Measurements from ENCODE around the gene NR0B1.

NR0B1 gene

DNA sequence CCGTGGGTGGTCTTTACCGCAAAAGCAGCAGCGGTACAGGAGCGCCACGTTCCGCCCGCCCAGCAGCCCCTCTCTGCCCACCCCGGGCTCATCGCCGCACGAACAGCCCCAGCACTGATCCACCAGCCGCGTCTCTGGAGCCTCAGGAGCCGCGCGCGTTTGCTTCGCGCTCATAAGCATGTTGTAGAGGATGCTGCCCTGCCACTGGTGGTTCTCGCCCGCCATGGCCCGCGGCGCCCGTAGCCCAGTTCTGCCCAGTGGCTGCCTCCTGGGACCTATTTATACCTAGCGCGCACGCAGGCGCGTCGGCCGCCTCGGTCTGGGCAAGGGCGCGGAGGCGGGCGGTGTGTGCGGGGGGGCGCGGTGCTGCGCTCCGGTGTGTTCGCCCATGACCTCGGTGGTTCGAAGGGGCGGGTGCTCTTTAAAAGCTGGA is at the start of gene NR0B1:
NR0B1 (minus strand) TSS at position 252 of the 433 bp plus-strand sequence; CDS start at position 225, 27 bp downstream.
- DNase-seq (ENCODE audit: low read depth), result no peak

GRCh38 chrX:30349946-30350345 is 40.8 kb upstream of the NR0B1 start:
- no peak for DNase-seq (ENCODE audit: low read depth)

DNA sequence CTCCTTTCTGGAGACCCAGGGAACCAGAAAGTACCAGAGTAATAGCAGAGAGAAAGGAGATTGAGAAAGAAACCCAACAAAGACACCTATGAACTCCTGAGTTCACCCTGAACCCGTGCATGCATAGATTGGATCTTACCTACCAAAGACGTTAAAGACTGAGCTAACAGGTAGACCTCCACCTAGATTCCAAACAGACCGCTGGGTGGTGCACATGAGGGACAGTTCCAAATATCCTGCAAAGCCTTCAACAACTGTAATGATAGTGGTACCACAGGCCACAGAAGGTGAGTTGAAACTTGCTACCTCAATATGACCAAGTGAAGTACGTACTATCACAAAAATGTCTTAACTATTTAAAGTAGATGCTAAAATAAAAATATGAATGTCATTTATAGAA is 34.0 kb upstream of the NR0B1 start:
- no peak for DNase-seq (ENCODE audit: low read depth)

DNA sequence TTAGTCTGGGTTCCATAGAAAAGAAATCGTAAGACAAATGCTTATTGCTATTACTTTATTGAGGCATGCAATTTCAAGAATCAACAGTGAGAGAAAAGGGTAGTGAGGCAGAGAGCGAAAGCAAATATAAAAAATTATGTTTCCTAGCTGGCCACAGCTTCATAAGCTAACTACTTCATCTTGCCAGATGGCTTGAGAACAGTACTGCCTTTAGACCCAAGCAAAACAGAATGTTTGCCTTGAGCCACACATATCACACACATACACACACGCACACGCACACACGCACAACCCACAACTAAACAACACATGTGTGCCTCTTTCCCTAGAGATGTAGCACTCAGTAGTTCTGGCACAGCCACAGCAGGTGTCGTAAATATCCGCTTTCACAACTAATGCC is 31.6 kb upstream of the NR0B1 start:
- DNase-seq (ENCODE audit: low read depth), result no peak

GRCh38 chrX:30327762-30328161 is 18.6 kb upstream of the NR0B1 start:
- no peak for DNase-seq (ENCODE audit: low read depth)

- DNase-seq (ENCODE audit: low read depth), result no peak
Observed at GRCh38 chrX:30317308-30317707, 8.1 kb upstream of the NR0B1 start.

GRCh38 chrX:30313322-30313721 is 4.1 kb upstream of the NR0B1 start:
- DNase-seq (ENCODE audit: low read depth), result no peak

- no peak for DNase-seq (ENCODE audit: low read depth)
Observed at GRCh38 chrX:30312858-30313257, 3.7 kb upstream of the NR0B1 start.

GRCh38 chrX:30310429-30311206 is 1.4 kb upstream of the NR0B1 start:
- DNase-seq (ENCODE audit: low read depth), result no peak

DNA sequence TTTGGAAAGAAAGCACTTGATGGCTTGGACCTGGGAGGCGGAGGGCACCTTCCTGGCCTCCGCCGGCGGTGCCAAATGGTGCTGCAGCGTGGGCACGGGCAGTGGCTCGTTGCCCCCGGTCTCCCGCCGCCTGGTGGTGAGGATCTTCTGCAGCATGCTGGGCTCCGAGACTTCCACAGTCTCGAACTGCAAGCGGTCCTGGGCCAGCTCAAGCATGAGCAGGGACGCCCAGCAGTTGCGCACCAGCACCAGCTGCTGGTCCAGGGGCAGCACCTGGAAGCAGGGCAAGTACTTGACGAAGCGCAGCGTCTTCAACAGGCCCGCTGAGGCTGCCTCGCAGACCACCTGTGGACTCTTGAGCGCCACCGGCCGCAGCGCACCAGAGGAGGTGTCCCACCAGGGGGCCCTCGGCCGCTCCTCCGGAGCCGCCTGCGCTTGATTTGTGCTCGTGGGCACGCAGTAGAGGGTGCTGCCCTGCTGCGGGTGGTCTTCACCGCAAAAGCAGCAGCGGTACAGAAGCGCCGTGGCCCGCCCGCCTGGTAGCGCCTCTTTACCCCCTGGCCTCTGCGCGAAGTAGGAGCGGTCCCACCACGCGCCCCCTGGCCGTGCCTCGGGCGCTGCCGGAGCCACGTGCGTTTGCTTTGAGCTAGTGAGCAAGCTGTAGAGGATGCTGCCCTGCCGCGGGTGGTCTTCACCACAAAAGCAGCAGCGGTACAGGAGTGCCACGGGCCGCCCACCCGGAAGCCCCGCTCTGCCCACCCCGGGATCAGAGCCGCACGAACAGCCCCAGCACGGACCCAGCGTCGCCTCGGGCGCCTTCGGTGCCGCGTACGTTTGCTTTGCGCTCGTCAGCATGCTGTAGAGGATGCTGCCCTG is 689 bp downstream of the NR0B1 start:
- DNase-seq (ENCODE audit: low read depth), result no peak

- DNase-seq (ENCODE audit: low read depth), result no peak
Observed at GRCh38 chrX:30307466-30307865, 1.7 kb downstream of the NR0B1 start.

- DNase-seq (ENCODE audit: low read depth), result no peak
Observed at GRCh38 chrX:30304866-30305265, 4.3 kb downstream of the NR0B1 start.

- no peak for DNase-seq (ENCODE audit: low read depth)
Observed at GRCh38 chrX:30302956-30303355, 6.2 kb downstream of the NR0B1 start.

- DNase-seq (ENCODE audit: low read depth), result no peak
Observed at GRCh38 chrX:30301963-30302362, 7.2 kb downstream of the NR0B1 start.

GRCh38 chrX:30301208-30301607 is 8.0 kb downstream of the NR0B1 start:
- no peak for DNase-seq (ENCODE audit: low read depth)

- no peak for DNase-seq (ENCODE audit: low read depth)
Observed at GRCh38 chrX:30296408-30297254, 12.6 kb downstream of the NR0B1 start.

- DNase-seq (ENCODE audit: low read depth), result no peak
Observed at GRCh38 chrX:30283456-30284200, 25.6 kb downstream of the NR0B1 start.

DNA sequence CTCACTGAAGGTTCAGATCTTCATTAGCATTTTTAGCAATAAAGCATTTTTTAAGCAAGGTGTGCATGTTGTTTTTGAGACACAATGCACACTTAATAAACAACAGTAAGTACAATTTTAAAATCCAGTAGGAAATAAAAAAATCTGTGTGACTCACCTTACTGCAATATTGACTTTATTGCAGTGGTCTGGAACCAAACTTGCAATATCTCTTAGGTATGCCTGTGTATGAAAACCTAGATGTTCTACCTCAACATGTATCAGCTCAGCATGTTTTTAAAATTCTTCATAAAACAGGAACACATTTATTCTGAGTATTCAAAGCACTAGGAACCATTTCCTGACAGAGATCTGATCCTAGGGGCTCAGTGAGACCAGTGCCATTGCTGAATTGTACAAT is 26.7 kb downstream of the NR0B1 start:
- DNase-seq (ENCODE audit: low read depth), result no peak

- no peak for DNase-seq (ENCODE audit: low read depth)
Observed at GRCh38 chrX:30280428-30280827, 28.8 kb downstream of the NR0B1 start.

DNA sequence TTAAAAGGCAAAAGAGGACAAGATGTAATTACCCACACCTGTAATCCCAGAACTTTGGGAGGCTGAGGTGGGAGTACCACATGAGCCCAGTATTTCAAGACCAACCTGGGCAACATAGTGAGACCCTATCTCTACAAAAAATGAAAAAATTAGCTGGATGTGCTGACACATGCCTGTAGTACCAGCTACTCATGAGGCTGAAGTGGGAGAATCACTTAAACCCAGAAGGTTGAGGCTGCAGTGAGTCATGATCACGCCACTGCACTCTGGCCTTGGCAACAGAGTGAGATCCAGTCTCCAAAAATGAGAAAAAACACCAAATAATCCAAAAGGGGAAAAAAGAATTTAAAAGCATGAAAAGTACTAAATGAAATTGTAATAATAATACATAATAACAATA is 30.8 kb downstream of the NR0B1 start:
- no peak for DNase-seq (ENCODE audit: low read depth)

GRCh38 chrX:30275498-30275897 is 33.7 kb downstream of the NR0B1 start:
- DNase-seq (ENCODE audit: low read depth), result no peak

DNA sequence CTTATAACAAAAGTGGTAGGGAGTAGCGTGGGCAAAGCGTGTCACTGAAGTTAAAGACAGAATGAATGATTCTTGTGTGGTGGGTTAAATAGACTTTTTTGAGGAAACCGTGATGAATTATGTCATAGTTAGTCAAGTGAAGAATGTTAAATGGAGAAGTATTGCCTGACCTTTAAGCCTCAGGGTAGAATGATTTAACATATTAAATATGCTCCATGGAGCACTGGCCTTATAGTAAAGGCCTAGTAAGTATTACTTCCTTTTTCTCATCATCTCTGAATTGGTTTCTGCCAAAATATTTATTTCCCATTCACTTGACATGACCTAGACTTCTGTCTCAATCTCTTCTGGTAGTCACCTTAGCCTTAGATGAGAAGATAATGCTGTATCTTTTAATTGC is 38.6 kb downstream of the NR0B1 start:
- no peak for DNase-seq (ENCODE audit: low read depth)

Measured in stimulated activated CD8-positive, alpha-beta memory T cell treated with anti-CD3 and anti-CD28 coated beads, Interleukin-7, amount 100 ng/mL, for 24 hours (primary cell).